HG03571 (cell line): Measurements from ENCODE around the gene ATP8B3.

Source experiments
- ATAC-seq: cut with Tn5 transposase; IDR thresholded peaks from one replicate; pipeline ENCODE4 v1.9.1; 2021; ENCODE audit not compliant: unreplicated experiment

ATP8B3 gene

GRCh38 chr19:1748115-1748872 lies 63.8 kb downstream of the ATP8B3 start:
- no peak for ATAC-seq

GRCh38 chr19:1747285-1748114 lies 64.6 kb downstream of the ATP8B3 start:
- ATAC-seq = no peak

- no peak for ATAC-seq
These were observed 65.4 kb downstream of the ATP8B3 start for GRCh38 chr19:1746401-1747284.

- ATAC-seq = no peak
These were observed 66.5 kb downstream of the ATP8B3 start for GRCh38 chr19:1745589-1746031.

- ATAC-seq = no peak
These were observed 67.1 kb downstream of the ATP8B3 start for GRCh38 chr19:1744822-1745563.

GRCh38 chr19:1744133-1744665 lies 67.9 kb downstream of the ATP8B3 start:
- ATAC-seq = no peak

GRCh38 chr19:1742989-1743696 lies 68.9 kb downstream of the ATP8B3 start:
- no peak for ATAC-seq

- ATAC-seq = no peak
These were observed 72.0 kb downstream of the ATP8B3 start for GRCh38 chr19:1739960-1740629.

- no peak for ATAC-seq
These were observed 75.1 kb downstream of the ATP8B3 start for GRCh38 chr19:1736927-1737326.

- no peak for ATAC-seq
These were observed 75.8 kb downstream of the ATP8B3 start for GRCh38 chr19:1736280-1736679.

GRCh38 chr19:1734321-1734966 lies 77.6 kb downstream of the ATP8B3 start:
- ATAC-seq = no peak
